Islet of Langerhans (tissue), 1 donor: ENCODE results near the gene KPNB1.
"Not testable (repeated sequence)": the region's sequence is repeated elsewhere in the genome, so short reads cannot be mapped to it uniquely, and the experiment has no call there.

Experiments used
- FAIRE-seq: peaks from one replicate; lab custom pipeline; 2011; peaks lifted over from hg19 to GRCh38; lab: Jason Lieb, UNC

The KPNB1 gene

DNA sequence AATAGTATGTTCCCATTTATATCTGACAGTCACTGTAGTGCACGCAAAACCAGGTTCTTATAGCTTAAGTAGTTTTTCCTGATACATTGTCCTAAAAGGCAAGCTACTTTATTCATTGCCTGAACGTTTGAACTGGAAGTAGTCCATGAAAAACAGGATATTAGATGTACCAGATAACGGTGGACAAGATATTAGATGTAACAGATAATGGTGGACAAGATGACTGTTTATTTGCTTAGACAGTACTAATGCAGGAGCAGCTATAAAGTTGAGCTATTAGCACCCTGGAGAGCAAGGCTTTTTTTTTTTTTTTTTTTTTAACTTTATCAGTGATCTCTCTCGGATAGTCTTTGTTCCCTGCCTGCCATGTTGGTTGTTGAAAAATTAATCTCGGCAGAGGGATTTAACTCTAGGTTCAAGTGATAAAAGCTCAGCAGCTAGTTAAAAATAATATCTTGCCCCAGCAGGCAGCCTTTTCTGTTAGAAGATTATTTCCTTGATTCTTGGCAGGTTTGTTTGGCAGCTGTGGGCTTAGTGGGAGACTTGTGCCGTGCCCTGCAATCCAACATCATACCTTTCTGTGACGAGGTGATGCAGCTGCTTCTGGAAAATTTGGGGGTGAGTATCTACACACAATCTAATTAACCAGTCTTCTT, 26.9 kb downstream of the KPNB1 start:
- FAIRE-seq: no peak

DNA sequence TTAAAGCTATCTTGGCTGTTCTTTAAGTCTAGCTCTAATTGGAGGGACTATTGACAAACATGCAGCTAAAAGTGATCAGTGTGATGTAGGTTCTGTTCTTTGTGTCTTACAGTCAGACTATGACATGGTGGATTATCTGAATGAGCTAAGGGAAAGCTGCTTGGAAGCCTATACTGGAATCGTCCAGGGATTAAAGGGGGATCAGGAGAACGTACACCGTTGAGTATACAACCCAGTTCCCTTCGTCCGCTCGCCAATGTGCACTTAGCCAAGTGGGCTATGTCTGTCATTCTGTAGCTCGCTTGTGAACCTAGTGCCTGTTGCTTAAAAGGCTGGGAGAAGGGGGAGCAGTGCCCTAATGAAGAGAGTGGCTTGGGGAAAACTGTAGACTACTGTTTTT, 28.5 kb downstream of the KPNB1 start:
- FAIRE-seq: no peak

DNA sequence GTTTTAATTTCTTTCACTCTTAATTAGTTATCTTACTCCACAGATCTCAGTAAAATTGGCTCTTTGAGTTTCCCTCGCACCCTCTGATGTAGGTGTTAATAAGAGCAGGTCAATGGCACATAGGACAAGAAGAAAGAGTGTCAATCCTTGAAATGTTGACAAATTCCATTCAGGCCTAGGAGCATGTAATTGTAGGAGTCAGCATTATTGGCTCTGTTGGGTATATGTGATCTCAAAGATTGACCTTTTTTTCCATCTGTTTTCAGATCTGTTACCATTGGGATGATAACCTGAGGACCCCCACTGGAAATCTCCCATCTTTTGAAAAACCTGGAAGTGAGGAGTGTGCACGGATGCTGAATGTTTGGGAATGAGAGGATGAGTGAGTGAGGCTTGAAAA, 32.4 kb downstream of the KPNB1 start:
- FAIRE-seq: no peak

DNA sequence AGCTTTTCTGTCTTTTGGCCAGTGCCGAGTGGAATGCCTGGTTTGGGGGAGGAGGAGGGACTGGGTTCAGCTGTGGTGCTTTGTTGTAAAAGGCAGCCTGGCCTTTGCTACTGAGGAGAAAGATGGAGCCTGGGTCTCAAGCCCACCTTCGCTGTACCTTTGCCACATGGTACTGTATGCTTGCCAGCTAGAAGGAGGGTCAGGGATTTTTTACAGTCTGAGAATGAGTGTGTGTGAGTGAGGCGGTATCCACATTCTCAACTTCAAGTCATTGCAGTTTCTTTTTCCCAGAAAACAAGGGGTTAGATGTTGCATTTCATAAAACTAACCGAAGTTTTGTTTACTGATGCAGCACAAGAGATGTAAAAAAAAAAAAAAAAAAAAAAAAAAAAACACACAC, 33.0 kb downstream of the KPNB1 start:
- not testable (repeated sequence) for FAIRE-seq

DNA sequence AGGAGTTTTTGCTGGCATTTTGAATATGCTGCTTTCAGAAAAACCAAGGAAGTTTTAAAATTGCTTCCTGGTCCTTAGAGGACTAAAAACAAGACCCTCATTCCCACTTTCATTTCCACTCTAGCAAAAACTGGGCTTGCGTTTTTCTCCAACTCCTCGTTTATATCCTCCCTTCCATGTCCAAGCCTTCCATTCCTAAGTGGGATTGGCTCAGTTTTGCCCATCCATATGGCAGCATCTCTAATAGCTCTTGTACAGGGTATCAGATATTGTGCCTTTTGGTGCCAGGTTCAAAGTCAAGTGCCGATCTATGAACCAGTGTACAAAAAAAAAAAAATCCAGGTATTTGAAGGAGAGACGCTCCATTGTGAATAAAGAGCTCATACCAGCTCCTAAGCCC, 34.3 kb downstream of the KPNB1 start:
- FAIRE-seq: no peak

DNA sequence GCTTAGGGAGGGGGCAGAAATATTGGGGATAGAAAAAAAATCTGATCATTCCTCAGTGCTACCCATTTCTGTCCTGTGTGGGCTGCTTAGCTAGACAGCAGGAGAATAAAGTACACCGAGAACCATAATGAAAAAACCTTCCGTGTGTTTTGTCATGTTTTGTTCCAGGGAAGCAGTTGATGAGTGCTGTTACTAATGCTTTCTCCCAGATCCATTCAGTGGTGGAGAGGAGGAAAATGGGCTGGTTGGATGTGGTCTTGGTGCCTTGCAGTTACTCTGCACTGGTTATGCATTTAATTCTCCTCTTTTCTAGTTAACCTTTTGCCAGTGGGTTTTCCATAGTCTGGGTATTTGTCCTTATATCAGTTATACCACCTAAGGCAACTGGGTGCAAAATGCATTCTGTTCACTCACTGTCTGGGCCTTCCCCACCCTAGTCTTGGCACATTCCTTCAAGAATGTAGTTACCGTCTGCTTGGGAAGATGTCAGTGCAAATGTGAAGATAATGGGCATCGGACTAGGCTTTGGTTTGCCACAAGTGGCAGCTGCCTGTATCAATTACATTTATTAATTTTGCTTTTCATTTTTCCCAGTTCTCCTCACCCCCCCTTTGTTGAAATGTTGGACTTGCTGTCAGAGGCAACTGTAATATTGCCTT, 34.9 kb downstream of the KPNB1 start:
- FAIRE-seq: no peak

DNA sequence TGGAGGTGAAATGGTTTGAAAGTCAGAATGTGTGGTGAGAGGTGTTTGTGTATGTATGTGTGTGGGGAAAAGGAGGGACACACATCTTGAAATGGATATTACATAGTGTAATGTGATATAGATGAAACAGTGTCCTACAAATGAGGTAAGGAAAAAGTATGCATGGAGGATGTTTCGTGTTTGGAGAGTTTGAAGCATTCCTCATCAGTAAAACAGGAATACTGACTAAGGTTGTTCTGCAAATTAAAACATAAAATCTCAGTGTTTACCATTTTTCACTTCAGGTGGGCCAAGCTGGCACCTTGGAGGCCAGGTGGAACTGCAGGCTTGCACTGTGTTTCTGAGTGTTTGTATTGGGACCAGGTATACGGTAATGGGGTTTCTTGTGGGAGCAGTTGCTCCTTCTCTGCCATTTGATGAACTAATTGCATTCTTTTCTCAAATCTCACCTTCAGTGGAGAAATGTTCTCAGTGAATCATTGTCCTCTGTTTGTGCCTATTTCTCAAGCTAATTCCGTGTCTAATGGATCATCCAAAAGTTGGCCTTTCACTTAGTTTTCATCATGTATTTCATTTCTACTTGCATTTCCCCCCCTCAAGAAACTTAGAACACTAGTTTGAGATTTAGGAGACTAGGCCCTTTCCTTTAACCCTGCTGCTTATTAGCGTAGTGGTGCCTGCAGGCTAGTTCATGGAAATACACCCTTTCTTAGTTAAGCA, 36.0 kb downstream of the KPNB1 start:
- FAIRE-seq: no peak

DNA sequence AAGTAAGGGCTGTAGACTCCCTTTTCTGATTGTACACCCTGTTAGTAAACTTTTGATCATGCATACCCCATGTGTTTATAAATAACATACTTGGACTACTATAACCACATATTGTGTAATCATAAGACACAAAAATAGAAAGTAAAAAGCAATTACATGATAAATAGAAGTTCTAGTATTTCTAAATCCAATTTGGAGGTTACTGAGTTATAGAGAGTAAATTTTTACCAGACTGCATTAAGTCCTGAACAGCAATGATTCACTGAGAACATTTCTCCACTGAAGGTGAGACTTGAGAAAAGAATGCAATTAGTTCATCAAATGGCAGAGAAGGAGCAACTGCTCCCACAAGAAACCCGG, 36.5 kb downstream of the KPNB1 start:
- no peak for FAIRE-seq

DNA sequence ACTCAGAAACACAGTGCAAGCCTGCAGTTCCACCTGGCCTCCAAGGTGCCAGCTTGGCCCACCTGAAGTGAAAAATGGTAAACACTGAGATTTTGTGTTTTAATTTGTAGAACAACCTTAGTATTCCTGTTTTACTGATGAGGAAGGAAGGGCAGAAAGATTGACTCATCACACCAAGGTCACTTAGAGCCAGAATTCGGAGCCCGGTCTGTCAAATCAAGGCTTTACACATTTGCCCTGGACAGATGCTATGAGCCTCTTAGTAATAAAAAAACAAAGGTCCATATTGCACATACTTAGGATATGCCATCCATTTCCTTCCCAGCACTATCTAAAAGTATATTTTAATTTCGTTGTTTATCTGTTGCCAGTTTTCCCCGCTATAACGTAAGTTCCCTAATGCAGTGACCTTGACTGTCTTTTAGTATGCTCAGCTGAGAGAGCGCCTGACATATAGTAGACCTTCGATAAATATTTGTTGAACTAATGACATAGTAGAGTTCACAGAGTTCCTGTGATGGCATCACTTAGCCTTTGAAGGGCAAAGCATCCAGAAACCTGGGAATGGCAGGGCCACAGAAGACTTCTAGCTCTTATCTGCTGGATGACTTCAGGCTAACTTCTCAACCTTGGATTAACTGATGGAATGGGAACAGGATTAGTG, 37.1 kb downstream of the KPNB1 start:
- no peak for FAIRE-seq

DNA sequence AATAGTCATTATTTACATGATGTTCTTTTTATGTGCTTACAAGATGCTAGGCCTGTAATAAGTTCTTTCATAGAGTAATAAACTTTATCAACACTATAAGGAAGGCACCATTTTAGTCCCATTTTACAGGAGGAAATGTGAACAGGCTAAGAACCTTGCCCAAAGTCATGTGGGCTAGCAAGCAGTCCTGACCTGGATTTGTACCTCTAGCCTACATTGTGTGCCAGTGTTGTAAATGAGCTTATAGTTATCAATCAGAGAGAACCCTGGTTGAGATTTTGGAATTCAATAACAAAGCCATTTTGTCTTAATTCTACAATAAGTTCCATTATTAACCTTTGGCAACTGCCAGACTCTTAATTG, 37.6 kb downstream of the KPNB1 start:
- no peak for FAIRE-seq

DNA sequence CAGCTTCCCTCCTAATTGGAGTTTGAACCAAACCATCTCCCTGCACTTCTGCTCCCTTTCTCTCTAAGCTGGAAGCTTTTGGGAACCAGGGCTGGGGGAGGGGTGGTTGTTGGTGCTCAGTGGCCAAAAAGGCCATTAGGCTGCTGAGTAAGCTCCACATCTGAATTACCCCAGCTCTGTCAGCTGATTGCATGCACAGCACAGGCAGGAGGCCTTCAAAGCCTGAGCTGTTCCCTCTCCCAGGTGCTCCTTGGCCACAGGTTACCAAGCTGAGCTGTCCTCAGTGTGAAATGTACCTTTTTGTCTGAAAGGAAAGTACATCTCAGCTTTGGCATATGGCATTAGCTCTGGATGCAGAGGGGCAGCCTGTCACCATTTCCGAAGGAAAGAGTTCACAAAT, 38.0 kb downstream of the KPNB1 start:
- FAIRE-seq: no peak

DNA sequence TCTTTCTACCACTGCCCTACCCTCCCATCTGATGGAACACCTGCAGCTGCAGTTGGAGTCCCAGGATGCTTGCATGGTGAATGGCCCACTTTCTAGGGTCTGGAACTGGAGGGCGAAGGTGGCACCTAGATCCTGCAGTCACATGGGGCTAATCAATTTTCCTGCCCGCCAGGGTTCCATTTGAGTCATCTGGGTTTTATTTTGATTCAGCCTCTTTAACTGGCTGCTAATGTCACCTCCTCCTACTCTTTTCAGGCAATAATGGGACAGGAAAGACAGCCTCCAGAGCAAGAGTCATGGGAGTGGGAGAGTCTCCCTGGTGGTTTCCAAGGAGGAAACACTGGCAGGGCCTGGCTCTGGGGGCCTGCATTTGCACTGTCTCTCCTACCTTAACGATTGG, 40.4 kb downstream of the KPNB1 start:
- no peak for FAIRE-seq

DNA sequence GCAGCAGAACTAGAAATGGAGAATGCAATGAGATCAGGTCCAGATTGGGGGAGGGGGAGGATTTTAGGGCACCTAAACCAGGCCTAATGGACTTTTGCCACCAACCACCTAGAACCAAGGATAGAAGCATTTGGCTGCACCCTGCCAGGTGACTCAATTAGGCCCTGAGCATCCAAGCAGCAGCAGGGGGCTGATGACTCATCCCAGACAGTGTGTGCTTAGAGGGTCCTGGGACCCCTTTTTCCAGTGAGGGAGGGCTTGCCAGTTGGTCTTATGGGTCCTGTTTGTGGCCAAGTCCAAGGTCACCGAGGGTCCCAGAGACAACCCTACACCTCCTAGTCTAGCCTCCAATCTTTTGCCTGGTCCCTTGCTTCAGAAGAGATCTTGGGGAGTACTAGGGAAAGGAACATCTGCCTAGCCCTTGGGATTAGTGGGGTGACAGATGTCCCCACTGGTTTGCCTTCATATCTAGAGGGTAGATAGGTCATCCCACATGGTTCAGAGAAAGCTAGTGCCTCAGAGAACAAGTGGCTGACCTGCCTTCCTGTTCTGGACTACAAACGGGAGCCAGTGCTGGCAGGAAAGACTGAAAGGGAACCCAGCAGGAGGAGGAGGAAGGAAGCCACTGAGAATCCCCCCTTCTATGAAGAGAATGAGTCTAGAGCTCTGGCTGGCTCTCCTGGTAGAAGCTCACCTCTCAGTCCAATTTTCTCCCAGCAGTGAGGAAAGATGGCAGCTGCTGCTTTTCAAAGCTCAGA, 42.6 kb downstream of the KPNB1 start:
- no peak for FAIRE-seq

DNA sequence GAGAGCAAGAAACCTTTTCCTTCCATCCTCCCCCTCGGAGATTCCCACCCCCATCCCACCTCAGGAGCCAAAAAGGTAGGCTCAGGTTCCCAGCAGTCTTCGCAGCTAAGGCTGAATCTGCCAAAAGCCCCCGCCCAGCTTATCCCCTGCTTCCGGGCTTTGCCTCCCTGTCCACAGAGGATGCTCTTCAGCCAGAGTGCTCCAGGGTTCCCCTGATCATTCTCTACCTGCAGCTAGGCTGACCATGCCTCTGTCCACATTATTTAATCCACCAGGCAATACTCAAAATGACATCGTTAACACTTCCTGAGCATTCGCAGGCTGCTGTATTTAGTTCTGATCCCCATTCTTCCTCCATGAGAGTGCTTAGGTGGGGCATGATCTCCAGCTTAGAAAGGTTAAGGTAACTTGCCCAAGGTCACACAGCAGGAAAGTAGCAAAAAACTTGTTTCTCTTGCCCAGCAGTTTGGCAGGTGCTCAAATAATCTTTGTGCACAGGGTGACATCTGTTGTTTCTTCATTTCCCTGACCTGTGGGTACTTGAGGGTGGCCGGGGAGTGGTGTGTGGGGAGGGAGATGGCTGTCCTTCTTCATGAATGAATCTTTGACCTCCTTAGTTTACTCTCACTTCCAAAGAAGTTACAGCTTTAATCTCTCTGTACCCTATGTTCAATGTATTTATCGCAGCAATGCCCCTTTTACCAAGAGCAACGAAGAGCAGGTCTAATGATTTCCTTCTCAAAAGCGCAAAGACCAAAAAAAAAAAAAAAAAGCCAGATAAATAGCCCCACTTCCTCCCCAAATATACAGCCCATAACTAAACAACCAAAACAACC, 43.4 kb downstream of the KPNB1 start:
- peak; percentile 33 for FAIRE-seq

DNA sequence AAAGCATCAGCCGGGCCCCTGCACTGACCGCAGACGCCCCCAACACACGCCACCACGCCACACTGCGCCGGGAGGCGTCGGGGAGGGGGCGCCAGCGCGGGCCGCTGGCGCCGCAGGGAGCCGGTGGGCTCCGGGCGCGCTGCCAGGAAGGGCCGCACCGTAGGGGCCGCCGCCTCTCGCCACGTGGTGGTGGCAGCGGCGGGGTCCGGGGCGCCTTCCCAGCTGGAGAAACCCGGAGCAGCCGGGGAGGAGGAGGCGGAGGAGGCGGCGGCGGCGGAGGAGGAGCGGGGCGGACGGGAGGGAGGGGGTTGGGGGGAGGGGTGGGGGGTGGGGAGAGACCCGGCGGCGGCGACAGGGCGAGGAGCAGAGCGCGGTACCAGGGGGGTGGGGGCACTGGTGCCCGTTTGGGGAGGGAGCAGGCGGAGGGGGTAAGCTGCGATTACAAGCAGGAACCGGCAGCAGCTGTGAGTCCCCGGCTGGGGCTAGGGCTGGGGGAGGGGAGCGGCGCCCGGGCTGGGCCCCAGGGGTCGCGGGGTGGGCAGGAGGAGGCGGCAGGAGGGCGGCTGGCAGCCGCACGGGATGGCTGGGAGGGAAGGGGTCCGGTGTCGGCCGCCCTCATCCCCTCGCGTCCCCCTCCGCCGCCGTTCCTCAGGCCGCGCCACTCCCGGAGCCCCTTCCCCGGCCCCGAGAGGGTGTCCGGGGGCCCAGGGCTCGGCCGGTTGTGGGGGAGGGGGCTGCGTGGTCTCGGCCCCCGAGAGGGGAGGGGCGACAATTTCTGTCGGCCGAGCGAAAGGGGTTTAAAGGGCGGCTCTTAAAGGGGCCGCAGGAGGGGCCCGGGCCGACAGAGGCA, 44.2 kb downstream of the KPNB1 start, which contains the start of gene TBKBP1:
TSS of gene TBKBP1 (plus strand) at position 431 of the 850 bp plus-strand sequence. CDS start 1,952 bp downstream, outside the sequence.
- FAIRE-seq: no peak

DNA sequence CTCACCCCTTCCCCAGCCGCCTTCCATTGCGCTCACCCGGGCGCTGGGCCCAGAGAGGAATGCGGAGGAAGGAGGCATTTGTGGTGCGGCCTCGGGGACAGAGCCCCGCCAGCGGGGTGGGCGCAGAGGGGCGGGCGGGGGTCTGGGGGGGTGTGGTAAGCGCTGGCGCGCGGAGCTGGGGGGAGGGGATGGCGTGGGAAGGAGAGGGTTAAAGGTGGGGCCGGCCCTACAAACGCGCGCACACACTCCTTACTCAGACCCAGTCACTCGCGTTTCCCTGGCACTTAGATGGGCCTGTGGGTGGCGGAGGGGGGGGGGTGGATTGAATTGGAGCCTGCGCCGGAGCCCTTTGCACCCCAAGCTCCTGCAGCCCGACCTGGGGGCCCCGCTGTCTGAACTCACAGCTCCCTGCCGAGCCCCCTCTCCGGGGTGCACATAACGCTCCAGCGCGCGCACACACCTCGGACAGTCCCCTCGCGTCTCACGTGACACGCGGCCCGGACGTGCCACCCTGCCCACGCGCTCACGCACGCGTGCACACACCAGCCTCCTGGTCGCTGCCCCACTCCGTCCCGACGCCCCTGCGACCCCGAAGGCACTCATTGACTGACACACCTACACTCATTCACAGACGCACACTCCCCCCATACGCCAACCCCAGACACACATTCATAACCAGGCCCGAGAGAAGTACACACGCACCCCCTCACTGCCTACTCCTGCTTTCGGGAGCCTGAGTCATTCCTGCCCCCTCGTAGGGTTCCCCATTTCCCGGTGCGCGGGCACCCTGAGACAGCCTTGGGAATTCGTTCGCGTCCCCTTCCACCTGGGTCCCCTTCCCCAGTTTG, 45.1 kb downstream of the KPNB1 start:
- no peak for FAIRE-seq

DNA sequence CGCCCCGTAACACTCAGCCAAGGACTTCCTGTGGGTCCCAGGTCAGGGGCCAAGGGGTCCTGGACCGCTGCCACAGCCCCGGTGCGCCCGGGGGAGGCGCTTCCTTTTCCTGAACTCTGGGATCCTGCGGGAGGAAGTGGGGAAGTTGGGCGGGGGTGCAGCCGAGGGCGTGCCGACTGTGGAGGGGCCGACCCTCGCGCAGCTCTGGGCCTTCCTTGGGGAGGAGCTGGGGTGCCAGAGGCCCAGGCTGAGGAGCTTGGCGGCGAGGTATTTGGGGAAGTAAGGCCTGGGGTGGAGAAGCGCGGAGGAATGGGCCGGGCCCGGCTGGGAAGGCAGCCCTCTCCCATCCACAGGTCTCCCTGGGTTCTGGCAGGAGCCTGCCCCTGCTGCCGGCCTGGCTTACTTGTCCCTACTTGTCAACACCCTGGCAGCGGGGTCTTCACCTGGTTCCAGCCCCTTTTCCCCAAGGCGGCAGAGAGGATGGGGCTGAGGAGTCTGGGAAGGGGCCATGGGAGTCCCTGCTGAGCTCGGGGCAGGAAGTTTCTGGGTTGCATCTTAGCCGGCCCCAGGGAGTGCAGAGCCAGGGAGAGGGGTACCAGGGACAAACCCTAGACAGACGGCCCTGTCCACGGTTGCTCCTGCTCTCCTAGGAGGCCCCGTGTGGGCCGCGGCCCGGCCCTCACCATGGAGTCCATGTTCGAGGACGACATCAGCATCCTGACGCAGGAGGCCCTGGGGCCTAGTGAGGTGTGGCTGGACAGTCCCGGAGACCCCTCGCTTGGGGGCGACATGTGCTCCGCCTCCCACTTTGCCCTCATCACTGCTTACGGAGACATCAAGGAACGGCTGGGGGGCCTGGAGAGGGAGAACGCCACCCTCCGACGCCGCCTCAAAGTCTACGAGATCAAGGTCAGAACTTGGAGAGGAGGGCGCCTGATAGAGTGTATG, 46.0 kb downstream of the KPNB1 start:
- no peak for FAIRE-seq
